Ammon's horn (tissue), 1 donor: ENCODE results near the gene ORC5.
"Not testable (repeated sequence)": the region's sequence is repeated elsewhere in the genome, so short reads cannot be mapped to it uniquely, and the experiment has no call there.

ENCODE experiments used
- DNase-seq: peaks from one replicate; pipeline ENCODE4 v3.0.0-alpha.2; 2016; ENCODE audit warnings: low spot score

ORC5 gene

GRCh38 chr7:104207731-104208420, at the start of gene ORC5:
Gene ORC5, minus strand, starts transcription at chr7:104208013. Its CDS starts 109 bp downstream, at chr7:104207904.
- DNase-seq: peak; percentile 88

GRCh38 chr7:104255616-104256015, 47.8 kb upstream of the ORC5 start:
- DNase-seq: no peak

- no peak for DNase-seq
These were observed 47.4 kb upstream of the ORC5 start for GRCh38 chr7:104255194-104255593.

DNA sequence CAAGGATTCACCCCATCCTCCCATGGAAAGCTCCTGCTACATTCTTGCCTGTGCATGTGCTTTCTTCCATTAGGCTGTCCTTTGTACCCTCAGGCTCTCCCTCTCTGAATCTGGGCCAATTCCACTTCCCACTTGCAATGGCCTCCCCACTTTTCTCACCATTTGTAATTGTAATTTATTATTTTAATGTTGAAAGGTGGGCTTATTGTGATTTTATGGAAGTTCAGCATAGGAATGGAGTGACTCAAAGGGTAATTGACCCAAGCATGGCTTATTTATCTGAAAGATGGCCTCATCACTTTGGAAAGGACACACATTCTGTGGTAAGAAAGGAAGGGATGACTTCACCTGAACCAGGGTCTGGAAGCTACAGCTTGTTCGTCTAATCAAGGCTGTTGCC, 46.9 kb upstream of the ORC5 start:
- no peak for DNase-seq

DNA sequence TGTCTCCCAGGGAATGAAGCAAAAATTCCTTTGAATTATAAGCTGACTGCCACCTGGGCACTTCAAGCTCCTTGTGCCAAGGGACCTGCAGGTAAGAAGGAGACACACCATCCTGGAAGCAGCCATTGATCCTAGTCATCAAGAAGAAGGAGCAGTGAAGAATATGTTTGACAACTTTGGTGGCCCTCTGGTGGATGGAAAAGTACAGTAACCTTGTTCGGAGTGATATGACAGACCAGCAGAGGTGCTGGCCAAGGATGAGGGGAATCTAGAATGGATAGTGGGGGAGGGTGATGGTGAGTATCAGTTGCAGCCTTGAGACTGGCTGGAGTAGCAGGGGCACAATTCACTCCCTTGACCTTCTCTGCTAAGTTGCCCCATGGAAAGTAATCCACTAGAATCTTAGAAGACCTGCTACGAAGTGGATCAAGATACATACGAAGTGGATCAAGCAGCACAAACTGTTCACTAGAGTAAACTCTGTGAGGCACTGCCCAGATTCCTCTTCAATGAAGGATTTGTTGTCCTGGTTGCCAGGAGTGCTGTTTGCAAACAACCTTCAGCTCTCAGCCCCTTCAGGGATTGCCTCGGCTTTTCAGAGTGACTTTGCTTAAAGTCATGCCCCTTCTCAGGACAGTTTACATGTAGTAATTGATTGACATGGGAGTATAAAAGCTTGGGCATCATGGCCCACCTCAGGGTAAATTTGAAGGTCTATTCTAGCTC, 44.8 kb upstream of the ORC5 start:
- no peak for DNase-seq

DNA sequence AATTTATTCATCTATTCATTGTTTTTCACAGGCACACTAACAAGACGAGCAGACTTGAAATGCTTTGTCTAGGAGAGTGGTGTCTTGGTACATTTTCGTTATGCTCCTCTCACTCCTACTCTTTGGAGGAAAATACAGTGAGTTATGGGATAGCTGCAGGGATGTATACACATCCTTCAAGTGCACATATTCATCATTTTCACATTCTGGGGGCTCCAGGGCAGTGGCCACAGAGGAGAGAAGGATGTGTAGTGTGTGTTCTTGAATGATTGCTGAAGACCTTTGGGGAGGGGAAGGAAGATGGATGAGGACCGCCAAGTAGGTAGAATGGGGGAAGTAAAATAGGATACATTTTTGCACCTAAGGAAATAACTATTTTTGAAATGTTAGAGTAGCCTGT, 34.8 kb upstream of the ORC5 start:
- DNase-seq: no peak

DNA sequence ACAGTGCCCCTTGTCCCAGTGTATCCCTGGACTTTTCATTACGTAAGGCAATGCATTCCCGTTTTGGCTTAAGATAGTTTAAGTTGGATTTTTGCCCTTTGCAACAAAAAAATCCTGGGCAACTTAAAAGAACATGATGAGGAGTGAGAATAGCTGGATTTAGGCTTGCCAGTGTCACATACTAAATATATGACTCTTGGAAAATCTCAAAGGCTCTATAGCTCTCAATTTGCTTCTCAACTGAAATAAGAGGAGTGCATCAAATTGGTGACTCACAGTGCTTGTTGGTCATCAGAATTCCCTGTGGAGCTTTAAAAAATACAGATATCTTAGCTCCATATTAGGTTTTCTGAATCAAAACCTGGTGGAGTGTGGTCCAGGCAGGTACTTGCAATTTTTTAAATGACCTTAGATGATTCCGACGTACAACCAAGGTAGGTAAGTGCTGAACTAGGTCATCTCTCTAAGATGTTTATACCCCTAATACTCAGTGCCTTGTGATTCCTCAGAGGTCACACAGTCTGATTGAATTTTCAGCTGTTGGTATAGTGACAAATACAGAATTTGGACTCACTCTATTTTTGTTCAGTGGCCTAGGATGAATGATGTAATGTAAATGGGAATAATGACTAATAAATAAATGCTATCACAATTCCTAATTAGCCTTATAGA, 33.9 kb upstream of the ORC5 start:
- no peak for DNase-seq

GRCh38 chr7:104241135-104241534, 33.3 kb upstream of the ORC5 start:
- no peak for DNase-seq

GRCh38 chr7:104240401-104240800, 32.6 kb upstream of the ORC5 start:
- no peak for DNase-seq

- DNase-seq: not testable (repeated sequence)
These were observed 27.2 kb upstream of the ORC5 start for GRCh38 chr7:104234990-104235389.

DNA sequence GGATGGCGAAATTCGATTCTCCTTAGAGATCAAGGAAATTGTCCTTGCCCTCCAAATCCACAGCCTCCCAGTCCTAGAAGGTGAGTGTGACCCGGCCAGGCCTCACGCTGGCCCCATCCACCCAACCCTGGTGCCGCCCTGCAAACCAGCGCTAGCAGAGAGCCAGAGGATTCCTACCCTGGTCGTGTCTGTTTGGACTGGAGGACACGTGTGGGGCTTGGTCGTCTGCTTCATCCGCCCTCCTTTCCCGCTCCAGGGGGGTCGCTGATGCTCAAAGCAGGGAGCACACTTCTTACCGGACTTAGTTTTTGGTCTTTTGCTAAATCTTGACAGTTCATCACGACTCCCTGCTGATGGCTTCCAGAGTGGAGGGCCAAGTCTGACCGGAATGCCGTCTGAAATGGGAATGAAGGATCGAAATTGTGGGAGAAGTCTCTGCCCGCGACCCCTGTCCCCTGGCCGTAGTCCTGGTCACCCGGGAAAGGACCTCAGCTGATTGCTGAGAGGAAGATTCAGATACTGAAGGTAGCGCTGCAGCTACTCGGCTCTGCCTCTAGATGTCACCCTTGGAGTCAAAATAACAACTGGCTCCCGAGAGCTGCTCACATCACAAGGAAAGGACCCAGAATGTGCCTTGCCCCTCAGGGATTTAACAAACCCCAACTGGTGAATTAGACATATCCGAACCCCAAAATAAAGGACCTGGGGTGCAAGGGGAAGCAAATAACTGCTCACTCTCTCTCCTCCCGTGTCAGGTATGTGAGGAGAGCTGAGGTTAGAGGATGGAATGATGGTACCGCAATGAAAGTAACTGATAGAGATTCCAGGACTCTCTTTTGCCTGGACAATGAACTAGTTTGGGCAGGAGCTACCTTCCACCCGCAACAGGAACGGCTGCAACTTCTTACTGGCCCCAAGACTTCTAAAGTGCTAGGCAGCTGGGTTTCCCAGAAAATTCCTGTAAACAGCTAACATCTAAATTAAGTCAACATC, 23.5 kb upstream of the ORC5 start:
- DNase-seq: peak; percentile 83

DNA sequence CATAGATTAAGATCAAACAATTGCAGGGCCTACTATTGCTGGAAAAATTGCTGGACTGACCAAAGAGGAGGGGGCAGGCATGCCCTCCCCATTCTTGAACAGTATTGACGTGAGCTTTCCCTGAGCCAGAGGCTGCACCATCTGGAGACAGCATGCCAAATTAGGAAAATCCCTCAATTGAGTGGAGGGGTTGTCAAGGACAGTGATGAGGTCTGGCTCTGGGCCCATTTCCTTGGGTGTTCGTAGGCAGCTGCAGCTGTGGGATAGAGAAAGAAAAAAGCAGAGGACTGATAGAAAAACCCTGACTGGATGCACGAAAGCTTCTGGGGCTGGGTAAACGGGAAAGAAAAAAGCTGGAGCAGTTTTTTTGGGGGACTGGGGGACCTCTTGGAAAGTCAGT, 22.8 kb upstream of the ORC5 start:
- no peak for DNase-seq

GRCh38 chr7:104228442-104228841, 20.6 kb upstream of the ORC5 start:
- no peak for DNase-seq

DNA sequence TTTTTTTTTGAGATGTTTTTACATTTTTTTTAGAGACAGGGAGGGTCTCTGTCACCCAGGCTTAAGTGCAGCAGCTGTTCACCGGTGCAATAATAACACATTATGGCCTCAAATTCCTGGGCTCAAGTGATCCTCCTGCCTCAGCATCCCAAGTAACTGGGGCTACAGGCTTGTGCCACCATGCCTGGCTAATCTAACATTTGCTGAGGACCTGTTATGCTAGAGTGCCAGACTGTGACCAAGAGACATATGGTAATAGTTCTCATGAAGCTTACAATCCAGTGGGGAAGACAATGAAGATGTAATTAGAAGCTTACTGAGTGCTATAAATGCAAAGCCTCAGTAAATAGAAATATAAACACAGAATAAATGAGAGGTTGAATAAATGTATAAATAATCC, 17.6 kb upstream of the ORC5 start:
- DNase-seq: no peak

- no peak for DNase-seq
These were observed 9.8 kb upstream of the ORC5 start for GRCh38 chr7:104217620-104218019.

- DNase-seq: no peak
These were observed 1.2 kb upstream of the ORC5 start for GRCh38 chr7:104209063-104209462.

GRCh38 chr7:104208421-104208780, 588 bp upstream of the ORC5 start:
- no peak for DNase-seq

- peak; percentile 9 for DNase-seq
These were observed 474 bp downstream of the ORC5 start for GRCh38 chr7:104207348-104207730.

GRCh38 chr7:104206841-104207240, 972 bp downstream of the ORC5 start:
- no peak for DNase-seq

- DNase-seq: no peak
These were observed 9.0 kb downstream of the ORC5 start for GRCh38 chr7:104198673-104199278.

DNA sequence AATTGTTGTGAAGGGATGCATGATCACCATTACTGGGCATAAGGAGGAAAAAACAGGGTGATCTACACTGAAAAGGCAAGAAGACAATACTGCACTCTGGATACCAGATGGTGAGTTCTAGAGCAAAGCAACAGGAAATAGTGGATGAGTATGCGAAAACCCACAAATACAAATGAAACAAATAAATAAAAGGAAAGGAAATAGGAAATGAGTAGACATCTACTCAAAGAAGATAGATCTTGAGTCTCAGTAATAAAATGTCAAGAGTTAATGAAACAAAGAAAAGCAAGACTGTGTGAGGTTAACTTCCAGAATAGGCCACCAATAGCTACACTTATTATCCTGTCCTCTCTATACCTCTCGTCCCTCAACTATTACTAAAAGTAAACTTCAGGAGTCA, 11.7 kb downstream of the ORC5 start:
- no peak for DNase-seq

DNA sequence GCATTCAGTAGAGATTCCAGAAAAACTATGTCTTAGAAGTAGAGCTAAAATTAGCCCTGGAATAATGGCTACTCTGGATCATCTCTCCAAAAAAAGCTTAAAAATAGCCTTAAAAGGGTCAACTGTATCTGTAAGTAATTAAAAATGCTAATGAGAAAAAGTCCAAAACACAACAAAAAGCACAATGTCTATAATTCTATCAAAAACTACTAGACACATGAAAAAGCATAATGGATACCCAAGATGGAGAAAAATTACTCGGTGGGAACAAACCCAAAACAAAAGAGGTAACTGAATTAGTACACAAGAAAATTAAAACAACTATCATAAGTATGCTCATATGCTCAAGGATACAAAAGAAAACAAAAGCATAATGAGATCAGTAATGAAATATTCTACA, 15.4 kb downstream of the ORC5 start:
- DNase-seq: no peak
